HG02642 (cell line): ENCODE data around the gene ZFYVE9.

Experiments used
- ATAC-seq: cut with Tn5 transposase; IDR thresholded peaks from one replicate; pipeline ENCODE4 v1.9.1; 2021; ENCODE audit warnings: mild to moderate bottlenecking; ENCODE audit not compliant: unreplicated experiment, poor library complexity

The ZFYVE9 gene

DNA sequence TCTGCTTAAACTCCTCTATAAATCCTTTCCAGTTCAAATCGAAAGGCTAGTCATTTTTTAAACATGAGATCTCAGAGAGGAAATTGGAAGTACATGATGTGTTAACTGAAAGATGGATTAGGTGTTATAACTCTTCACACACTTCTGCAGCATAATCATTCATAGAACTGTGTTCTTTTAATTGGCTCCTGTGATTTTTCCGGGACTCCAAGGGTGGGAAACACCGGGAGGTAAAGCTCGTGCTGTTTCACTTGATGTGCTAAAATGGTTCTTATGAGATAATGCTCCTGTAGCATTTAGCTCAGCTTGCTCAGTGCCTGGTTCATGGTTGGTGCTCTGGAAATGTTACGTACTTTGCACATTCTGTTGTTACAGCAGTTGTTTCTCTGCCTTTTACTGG, 183.9 kb downstream of the ZFYVE9 start:
- ATAC-seq: no peak

DNA sequence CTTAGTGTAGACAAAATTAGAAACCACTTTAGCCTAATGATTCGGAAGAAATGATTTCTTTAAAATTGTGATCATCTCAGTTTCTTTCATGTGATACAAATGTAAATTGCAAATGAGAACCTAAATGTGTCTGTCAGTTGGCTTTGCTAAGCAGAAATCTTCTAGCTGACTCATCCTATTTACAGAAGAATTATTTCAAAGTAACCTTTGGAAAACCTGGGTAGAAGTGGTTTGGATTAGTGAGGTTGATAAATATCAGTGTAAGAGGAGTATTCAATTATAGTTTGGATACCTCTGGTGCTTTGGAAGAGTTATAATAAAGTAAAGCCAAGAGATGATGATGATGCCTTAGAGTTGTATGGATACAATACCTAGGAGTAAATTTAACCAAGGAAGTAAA, 186.7 kb downstream of the ZFYVE9 start:
- no peak for ATAC-seq

DNA sequence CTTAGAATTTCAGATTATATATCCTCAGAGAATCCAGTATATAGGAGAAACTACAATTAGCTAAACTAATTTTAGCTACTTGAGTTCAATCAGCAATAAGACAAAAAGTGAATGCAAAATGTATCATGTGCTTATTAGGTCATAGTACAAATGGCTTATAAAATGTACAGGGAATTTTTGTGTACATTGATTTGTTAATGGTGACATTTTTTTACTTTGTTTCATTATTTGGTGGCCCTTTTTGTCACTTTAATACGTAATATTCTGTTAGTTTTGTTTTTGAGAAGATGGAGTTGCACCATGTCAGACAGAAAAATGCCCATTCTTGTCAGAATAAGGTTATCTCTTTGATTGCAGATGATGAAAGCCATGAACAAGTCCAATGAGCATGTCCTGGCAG, 190.5 kb downstream of the ZFYVE9 start:
- no peak for ATAC-seq

DNA sequence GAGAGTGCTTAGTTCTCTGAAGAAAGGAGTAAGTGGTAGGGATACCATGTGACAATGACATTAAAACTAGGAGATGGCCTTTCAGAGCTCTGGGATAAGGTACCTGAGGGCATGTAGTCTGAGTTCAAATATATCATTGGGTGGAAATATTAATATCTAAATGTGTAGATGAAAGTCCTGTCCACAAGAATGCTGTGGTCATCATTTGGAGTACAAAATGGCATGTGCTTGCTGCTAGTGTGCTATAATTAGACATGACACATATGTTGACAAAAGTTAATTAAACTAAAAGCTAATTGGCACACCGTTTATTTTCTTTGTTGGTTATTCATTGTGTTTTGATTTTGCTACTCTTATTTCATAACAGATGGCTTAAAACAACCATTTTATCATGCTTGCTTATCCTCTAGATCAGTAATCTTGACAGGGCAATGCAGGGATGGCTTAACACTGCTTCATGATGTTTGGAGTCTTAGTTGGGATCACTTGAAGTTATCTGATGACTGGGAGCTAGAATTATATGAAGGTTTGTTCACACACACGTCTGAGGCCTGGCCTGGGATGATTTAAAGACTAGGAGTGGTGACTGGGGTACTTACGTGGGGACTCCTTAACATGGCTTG, 193.1 kb downstream of the ZFYVE9 start:
- ATAC-seq: no peak

DNA sequence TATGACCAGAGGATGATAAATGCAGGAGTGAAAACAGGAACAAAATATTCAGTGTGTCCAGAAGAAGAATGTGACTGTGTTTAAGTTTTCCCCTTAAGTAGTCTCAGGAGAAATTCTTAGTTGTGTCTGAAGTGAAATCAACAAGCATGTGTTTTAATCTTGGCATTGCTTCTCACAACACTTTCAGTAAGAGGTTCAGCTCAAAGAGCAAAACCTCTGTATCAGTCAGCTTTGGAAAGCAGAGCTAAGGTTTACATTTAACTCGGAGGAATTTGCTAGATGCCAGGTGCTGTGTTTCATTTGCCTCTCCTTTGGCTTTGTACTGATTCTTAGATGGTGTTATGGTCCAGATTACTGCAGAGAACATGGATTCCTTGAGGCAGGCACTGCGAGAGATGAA, 195.6 kb downstream of the ZFYVE9 start:
- no peak for ATAC-seq

DNA sequence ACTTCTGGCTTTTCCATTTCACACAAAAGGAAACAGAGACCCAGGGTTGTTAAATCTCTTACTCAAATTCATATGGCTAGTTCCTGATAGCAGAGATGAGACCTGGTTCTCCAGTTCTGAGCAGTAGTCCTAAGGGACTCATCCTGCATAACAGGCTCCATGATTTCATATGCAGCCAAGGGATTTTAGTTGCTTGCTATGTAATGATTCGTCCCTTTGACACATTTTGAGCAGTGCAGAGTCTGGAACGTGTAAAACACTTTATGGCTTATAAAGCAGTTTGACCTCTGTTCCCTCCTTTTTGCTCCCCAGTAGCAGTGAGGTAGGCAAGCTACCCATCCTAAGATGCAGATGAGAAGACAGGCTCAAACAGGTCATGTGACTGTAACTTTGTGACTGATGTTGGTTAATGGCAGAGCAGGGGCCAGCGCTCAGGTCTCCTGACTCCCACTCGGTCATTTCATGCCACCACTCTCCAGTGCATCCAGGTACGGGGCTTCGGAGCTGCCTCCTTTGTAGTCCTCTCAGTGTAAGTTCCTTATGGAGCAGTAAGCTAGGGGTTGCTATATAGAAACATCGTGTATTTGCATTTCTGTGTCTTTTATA, 199.9 kb downstream of the ZFYVE9 start:
- ATAC-seq: no peak

DNA sequence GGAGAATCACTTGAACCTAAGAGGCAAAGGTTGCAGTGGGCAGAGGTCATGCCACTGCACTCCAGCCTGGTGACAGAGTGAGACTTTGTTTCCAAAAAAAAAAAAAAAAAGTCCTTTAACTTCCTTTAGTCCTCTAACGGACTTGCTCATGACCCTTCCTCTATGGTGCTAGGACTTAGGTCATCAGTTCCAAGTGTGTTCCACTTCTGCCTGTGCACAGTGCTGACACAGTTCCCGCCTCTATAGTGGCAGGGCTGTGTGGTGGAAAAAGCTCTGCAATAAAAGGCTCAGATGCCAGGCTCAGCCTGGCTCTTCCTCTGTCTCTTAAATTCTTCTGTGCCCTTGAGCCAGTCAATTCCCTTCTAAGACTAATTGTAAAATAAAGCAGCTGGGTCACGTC, 202.1 kb downstream of the ZFYVE9 start:
- no peak for ATAC-seq

DNA sequence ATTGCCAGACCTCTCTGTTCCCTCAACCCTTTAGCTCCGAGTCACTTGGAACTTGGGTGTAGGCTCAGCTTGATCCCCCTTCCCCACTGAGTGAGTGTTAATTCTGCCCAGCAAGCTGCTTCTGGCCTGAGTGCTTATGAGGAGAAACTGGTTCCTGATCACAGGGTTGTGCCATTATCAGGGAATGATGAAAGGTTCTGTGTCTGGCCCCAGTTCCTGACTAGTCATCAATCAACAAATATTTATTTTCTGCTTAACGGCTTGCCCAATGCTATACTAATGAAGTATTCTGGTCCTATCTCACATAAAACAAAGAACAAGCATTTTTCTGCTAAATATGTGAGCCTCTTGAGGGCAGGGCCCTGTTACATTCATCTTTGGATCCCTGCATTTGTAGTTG, 203.4 kb downstream of the ZFYVE9 start:
- ATAC-seq: no peak

DNA sequence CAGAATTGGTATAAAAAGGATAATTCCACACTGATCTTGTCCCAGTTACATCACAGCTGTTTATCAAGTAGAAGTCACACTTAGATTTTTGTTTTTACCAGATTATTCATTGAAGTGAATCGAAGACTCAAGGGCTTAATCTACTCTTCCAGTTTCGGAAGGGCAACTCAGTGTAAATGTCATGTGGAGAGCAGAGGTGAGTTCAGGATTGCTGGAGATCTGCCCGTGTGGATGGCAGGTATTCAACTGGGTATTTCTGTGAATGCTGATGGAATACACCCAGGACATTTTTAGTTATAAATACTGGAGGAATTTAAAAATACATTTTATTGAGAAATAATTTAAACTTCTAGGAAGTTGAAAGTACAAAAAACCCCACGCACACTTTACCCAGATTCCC, 204.8 kb downstream of the ZFYVE9 start:
- ATAC-seq: no peak

DNA sequence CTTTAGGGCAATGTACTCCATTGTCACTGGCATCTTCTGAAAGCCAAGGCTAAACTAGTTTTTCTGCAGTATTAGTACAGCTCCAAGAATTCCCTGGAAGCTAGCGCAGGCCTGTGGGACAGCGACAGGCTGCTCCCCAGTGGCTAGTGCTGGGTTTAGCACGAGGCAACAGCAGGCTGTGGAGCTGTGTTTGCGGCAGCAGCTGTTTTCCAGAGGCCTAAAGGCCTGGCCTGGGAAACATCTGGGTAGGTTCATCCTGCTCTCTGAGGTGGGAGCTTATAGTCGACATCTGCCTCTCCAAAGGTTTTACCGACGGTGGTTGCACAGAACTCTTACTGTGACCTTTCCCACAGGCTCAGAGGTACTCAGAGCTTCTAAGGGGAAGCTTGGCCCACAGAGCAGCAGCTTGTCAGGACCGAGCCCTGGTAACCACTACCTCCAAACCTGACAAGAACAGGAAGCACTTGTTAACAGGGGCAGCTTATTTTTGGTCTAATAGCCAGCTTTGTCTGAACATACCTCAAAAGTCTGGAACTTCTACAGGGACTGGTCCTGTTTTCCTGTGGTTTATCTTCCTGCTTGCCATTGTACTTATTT, 206.9 kb downstream of the ZFYVE9 start:
- no peak for ATAC-seq

DNA sequence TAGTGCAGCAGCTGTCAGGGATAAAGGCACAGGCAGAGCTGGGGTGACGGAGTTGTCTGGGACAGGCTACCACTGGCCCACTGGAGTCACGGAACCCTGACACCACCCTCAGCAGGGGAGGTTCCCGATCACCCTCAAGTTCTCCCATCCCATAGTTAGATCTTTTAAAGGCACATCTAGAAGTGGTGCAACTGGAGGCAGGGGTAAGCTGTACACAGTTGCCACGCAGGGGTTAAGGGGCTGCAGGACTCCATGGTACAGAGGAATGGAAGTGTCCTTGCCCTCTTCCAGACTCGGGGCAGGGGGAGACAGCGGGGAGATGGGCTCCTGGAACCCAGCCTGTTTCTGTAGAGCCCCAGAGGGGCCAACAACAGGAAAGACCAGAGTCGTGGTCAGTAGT, 210.8 kb downstream of the ZFYVE9 start:
- no peak for ATAC-seq

DNA sequence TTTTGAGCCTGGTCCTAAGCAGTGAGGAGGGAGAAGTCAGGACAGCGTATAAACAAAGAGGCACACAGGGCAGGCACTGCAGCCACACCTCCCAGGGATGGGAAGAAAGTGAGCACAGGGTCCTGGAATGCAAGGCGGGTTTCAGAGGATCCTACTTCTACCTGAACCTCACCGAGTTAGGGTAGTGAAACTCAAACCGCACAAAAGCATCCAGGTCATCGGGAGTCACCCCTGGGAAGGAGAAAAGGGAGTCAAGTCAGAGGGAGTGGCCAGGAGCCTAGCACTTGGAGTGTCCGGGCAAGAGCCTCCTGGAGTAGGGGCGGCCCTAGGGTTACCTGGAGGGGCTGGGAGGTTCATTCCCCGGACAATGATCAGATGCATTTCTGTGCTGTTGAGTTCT, 213.5 kb downstream of the ZFYVE9 start:
- no peak for ATAC-seq

DNA sequence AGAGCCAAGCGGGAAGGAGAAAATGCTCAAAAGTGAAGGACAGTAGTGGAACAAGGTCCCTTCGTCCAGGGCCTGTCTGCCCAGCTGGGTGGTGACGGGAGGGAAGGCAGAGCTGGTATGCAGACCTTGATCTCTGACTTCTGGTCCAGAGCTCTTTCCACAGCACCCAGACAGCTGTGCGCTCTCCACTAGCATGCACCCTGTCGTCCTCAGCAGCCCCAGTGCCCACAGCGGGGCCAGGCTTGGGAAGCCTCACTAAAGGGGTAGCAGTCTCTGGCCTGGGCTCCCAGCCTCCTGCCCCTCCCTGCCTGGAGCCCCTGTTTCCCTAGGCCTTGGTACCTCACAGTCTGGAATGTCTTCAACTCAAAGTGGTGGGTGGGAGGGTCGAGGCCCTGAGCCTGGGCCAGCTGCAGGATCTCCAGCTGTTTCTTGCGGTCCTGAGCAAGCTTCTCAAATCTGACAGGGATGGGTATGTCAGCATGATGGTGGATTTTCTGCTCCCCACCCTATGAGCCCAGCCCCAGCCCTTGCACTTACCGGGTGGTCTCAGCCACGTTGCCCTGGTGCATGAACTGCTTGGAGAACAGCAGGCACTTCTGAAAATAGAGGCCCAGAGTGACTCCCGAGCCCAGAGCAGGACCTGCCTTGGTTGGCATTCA, 214.1 kb downstream of the ZFYVE9 start:
- ATAC-seq: no peak

DNA sequence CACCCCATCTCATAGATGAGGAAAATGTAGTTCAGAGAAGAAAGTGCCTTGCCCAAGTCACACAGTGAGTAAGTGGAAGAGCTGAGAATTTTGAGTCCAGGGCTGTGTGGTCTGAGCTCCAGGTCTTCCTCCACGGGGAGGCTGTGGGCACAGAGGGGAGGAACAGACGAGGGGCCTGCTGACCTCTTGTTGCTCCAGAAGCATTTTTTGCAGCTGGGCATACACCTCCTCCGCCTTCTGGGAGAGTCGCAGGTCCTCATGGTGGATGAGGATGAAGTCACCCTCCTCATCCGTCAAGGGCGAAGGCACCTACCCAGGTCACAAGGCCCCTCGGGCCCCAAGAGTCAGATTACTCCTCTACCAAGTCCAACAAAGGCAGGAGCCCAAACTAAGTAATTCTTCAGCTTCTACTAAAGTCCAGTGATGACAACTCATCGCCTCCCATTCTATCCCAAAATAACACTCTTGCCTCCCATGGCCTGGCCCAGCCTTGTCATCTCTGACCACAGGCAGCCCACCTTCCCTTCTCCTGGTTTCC, 215.0 kb downstream of the ZFYVE9 start:
- ATAC-seq: no peak

DNA sequence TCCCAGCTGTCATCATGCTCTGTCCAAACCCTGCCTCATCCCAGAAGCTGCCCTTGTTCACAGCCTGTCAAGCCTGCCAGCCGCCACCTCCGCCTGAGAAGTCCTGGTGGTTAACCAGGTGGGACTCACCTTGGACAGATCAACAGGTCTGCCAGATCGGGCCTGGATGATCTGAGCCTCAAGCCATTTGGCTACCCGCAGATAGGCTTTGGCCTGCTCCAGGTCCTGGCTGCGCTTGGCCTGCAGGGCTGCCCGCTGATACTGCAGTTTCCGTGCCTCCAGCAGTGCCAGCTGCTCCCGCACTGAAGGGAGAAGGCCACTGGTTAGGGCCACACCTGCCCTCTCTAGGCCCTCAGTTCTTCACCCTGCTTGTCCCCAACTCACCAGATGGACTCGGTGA, 215.5 kb downstream of the ZFYVE9 start:
- ATAC-seq: no peak

DNA sequence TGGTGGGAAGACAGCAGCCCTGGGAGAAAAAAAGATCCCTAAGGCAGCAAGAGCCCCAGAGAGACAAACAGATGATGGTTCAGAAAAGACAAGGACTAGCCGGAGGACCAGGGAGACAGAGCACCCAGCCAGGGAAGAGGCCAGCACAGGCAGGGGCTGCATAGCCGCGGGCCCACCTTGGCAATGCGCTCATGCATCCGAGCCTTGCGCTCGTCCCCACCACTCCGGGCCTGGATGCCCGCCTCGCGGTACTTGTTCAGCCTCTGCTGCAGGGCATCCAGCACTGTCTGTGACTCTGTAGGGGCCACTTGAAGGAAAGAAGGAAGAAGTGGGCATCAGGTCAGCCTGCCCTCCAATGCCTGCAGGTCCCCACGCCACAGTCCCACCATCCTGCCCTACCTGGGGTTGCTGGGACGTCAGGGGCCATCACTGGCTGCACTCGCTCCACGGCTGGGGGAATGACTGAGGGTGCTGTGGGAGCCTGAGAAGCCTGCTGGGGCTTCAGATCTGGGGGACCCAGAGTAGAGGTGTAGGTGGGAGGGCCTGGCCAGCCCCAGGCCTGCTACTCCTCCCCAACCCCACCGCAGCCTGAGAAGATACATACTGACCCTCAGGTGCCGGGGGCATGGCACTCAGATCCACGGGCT, 217.1 kb downstream of the ZFYVE9 start:
- ATAC-seq: no peak

DNA sequence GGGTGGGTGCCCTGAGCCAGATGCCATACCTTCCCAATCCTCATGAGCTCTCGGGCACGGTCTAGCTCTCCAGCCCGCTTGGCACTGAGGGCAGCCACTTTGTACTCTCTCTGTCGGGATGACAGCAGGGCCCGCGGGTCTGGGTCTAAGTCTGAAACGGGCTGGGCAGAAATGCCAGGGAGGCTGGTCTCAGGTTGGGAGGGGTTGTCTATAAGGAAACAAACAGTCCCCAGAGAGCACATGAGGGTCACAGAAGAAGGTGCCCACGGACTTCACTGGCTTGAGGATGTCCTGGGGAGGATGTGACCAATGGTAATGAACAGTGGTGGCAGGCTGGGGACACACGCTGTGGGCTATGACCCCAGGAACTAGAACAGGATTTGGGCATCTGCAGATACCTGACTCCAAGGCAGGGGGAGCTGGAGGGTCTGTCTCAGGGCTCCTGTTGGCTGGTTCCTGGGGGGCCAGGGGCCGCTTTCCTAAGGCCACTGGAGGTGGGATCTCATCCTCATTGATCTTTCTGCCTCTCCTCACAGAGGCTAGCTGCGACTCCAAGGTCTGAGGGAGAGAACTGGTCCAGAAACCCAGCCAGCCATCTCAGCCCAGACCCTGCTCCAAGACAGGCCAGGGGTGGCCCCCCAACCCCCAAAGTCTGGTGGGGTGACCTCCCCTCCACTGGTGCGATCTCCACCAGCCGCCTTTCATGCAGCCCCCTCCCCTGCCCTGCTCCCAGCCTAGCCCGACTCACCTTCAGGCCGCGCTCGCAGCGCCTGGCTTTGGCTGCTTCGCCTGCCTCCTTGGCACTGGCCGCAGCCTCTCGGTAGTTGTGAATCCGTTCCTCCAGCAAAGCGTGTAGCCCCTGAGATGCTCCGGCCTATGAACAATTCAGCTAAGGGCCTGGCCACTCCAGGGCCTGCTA, 218.0 kb downstream of the ZFYVE9 start:
- no peak for ATAC-seq

DNA sequence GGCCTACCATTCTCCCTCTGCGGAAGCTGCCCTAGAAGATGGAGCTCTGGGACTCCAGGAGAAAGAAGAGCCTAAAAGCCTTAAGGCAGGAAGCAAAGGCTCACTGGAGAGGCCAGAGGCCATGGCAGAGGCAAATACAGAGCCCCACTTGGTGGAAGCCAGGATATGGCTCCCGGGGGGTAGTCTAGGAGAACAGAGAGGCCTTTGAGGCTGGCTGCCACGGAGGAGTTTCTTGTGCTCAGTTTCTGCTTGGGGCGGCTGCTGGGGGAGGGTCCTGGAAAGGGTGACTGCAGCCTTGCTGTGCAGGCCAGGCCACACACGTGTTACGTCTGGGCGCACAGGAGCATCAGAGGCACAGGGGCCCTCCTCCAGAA, 218.7 kb downstream of the ZFYVE9 start:
- no peak for ATAC-seq

DNA sequence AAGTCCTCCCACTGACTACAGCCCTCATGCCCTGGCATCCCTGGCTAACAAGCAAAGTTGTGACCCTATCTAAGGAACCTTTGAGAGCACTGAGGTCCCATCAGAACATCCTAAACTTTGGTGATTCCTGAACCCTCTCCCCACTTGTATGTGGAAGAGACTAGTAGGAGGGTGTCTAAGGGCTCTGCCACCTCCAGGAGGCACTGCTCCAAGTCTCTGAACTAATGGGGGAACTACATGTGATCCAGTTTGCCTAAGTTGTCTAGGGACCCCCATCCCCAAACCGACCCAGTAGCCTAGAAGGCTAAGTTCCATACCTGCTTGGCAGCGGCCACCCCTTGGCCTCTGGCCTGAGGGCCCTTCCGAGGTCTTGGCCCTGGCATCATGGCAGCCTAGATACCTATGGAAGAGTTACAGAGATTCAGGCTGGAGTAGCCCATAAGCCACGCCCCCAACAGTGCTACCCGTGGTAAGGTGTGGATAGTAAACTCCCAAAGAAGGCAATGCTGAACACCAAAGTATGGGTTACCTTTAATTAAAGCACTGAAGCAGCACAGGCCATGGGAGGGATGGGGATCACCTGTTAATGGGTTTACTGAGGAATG, 222.4 kb downstream of the ZFYVE9 start:
- no peak for ATAC-seq
